ENCODE measurements around the gene TAGLN2. TPM values are rescaled to one million over a fixed set of nuclear protein-coding genes. Genes with fewer than 3 reads are reported as not detected.
A peak's percentile ranks its signal among the peaks of the same experiment; 100 is the strongest.
"Not testable (repeated sequence)": the region's sequence is repeated elsewhere in the genome, so short reads cannot be mapped to it uniquely, and the experiment has no call there.

TAGLN2 gene
- total RNA-seq, 1 experiment from 2014 or later, result 651 TPM

GRCh38 chr1:159921700-159922504 lies 3.4 kb downstream of the TAGLN2 start:
- DNase-seq (ENCODE audit: low read depth), result peak; percentile 90

DNA sequence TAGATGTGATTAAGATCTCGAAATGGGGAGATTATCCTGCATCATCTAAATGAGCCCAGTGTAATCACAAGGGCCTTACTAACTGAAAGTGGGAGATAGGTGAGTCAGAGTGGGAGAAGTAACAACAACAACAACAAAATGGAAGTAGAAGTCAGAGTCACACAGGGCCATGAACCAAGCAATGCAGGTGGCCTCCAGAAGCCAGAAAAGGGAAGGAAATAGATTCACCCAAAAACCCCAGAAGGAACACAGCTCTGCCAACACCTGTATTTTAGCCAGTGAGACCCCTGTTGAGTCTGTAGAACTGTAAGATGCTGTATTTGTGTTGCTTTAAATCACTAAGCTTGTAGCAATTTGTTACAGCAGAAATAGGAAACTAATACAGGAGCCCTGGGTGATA lies 4.1 kb downstream of the TAGLN2 start:
- peak; percentile 42 for DNase-seq (ENCODE audit: low read depth)

DNA sequence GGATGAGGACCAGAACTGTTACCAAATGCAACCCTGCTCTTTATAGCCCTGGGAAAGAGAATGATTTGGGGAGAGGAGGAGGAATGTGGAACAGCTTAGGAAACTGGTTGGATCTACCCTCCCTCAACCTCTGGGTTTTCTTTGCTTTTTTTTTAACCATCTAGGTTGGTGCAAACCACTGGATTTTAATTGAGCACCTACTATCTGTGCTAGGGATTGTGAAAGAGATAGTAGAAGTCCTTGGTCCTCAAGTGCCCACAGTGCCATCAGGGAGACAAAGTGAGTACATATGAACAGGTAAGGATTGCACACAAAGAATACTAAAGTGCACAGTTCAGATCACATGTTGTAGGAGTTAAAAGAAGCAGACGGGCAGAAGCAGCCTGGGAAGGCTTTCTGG lies 4.7 kb downstream of the TAGLN2 start:
- DNase-seq (ENCODE audit: low read depth), result no peak

GRCh38 chr1:159920202-159920601 lies 5.1 kb downstream of the TAGLN2 start:
- DNase-seq (ENCODE audit: low read depth), result no peak

- DNase-seq (ENCODE audit: low read depth), result no peak
Observed at GRCh38 chr1:159919236-159919865, 6.0 kb downstream of the TAGLN2 start.

- no peak for DNase-seq (ENCODE audit: low read depth)
Observed at GRCh38 chr1:159918352-159919200, 6.7 kb downstream of the TAGLN2 start.

DNA sequence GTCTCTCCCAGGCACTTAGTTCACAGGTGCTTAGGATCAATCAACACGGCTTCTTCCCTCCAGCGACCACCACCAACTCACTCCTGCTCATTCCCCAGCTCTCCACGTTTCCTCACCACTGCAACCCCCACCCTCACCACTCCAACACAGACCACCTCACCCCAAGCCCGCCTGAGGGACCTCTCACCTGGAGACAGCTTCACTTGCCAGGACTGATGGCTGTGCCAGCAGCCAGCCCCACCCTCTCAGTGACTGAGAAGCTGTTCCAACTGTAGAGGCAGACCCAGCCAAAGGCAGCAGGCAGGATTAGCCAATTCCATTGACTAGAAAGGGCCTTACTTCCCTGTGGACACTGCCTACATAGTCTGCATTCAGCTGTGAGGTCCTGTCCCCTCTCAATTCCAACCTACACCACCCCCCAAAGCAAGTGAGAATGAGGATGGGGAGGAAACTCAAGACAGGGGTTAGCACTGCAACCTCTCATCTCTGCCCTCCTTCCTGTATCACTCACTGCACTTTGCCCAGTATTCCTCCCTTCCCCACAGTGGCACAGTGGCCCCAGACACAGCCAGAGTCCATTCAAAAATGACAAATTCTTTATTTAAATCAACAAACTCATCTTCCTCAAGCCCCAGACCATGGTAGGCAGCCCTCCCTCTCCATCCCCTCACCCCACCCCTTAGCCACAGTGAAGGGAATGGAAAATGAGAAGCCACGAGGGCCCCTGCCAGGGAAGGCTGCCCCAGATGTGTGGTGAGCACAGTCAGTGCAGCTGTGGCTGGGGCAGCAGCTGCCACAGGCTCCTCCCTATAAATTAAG lies 7.6 kb downstream of the TAGLN2 start:
- DNase-seq (ENCODE audit: low read depth), result peak; percentile 32

DNA sequence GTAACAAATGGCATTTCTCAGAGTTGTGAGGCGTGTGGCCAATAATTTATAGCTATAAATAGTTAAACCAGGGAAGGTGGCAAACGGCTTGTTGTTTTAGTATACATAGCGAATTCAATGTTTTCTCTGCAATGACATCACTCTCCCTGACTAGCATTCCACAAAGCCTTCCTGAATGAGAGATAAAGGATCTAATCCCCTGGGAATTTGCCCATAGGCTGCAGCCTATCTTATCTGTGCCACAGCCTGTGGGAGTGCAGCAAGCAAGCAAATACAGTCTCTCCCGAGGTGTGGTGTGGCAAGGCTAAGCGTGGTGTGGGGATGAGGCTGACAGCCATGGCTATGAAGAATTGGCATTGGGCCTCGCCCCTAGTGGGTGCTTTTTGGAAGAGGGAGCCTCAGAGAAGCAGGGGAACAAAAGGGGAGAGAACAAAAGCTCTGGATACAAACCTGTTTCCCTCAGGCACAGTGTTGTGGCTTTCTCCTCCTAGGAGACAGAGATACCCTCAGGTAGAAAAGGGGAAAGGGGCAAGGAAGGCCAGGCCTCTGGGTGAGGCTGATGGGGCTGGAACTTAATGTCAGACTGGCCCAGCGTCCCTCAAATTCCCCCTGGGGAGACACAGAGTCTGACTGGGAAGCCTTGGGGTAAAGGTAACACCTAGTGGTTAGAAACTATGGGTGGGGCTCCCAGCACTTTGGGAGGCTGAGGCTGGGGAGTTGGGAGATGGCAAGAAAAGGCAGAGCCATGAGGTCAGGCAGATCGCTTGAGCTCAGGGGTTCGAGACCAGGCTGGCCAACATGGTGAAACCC lies 8.9 kb downstream of the TAGLN2 start:
- DNase-seq (ENCODE audit: low read depth), result peak; percentile 95

GRCh38 chr1:159915571-159916241 lies 9.6 kb downstream of the TAGLN2 start:
- DNase-seq (ENCODE audit: low read depth), result no peak

GRCh38 chr1:159914252-159915018 lies 10.9 kb downstream of the TAGLN2 start:
- no peak for DNase-seq (ENCODE audit: low read depth)

DNA sequence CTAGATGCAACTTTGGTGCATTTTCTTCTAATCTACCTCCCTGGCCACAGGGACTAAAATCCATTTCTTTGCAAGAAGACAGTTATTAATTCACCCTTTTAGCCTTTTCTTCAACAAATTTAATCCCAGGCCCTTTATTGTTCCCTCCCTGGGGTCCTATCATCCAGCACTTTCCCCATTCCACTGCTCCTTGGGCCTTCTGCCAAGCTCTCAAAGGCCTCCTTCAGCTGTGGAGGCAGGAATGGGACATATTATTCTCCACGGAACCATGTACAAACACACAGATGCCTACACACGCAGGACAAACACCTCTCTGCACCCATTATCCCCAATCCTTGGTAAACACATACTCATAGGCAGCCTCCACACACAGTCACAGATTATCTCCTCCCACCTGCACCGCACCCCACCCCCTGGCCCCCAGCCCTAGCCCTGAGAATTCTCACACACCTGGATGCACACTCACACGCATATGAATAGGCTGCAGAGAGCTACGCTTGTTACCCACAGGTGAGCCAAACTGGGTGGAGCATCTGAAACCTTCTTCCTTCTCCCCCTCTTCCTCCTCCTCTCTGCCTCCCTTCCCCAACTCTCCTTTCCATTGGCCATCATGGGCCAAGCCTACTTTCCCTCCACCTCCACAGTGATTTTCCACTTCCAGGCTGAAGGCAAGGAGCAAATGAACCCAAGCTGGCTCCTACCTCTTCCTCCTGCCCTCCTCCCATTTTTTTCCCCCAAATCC lies 11.7 kb downstream of the TAGLN2 start:
- DNase-seq (ENCODE audit: low read depth), result no peak

DNA sequence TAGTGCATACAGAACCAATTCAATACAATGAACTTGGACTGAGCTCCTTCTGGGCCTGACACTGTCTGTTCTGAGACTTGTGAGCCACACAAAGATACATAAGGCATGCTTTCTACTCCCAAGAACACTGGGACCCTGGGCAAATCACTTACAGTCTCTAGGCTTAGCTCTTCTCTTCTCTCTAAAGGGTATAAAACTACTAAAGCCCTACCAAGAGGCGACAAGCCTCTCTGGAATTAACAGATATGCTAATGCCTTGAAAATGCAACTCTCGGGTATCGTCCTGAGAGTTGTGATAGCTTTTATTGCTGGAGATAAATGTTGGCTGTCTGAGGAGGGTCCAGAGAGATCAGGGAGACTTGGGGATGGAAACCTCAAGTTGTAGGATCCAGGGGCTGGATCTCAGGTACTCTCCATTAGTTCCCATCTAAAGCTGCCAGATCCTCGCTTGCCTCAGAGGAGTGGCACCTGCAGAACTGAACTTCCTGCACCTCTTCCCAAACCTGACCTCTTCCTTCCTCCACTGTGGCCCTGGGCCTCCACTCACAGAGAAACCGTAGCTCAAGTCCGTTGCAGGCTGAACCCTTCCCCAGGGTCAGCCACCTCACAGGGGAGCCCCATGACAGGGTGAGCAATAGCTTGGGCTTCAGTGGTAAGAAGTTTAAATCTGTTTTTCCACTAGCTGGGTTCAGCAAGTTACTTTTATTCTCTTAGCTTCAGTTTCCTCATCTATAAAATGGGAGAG lies 13.8 kb downstream of the TAGLN2 start:
- DNase-seq (ENCODE audit: low read depth), result no peak

- DNase-seq (ENCODE audit: low read depth), result no peak
Observed at GRCh38 chr1:159908031-159908940, 17.0 kb downstream of the TAGLN2 start.

DNA sequence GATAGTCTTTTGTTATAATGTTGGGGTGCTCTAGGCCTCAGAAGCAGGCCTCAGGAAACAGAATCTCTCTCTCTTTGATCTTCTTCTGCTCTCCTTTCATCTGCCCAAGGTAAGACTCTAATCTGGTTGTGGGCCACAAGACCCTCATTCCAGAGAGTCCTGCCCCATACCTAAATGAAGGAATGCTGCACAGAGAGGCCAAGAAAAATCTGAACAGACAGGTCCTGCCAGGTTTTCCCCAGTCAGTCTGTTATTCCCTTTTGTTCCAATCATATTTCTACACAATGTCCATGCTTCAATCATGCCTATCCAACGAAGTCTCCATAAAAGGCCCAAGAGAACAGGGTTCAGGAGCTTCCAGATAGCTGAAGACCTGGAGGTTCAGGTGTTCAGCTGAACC lies 18.3 kb downstream of the TAGLN2 start:
- no peak for DNase-seq (ENCODE audit: low read depth)

DNA sequence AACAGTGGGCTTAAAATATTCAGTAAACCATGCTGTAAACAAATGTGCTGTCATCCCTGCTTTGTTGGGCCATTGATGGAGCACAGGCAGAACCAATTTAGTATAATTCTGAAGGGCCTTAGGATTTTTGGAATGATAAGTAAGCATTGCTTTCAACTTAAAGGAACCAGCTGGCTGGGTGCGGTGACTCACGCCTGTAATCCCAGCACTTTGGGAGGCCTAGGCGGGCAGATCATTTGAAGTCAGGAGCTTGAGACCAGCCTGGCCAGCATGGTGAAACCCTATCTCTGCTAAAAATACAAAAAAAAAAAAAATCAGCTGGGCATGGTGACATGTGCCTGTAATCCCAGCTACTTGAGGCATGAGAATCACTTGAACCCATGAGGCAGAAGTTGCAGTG lies 21.3 kb downstream of the TAGLN2 start:
- not testable (repeated sequence) for DNase-seq (ENCODE audit: low read depth)

GRCh38 chr1:159902541-159902940 lies 22.8 kb downstream of the TAGLN2 start:
- no peak for DNase-seq (ENCODE audit: low read depth)

Data from Daoy (cell line).